HG03066 (cell line): ENCODE data around the gene CCIN.
"Not testable (repeated sequence)": the region's sequence is repeated elsewhere in the genome, so short reads cannot be mapped to it uniquely, and the experiment has no call there.

Experiments
- ATAC-seq: cut with Tn5 transposase; IDR thresholded peaks from one replicate; pipeline ENCODE4 v1.9.1; 2021; ENCODE audit warnings: low read depth; ENCODE audit not compliant: unreplicated experiment

The CCIN gene

GRCh38 chr9:36158122-36158521 lies 11.1 kb upstream of the CCIN start:
- ATAC-seq = no peak

GRCh38 chr9:36158917-36159316 lies 10.3 kb upstream of the CCIN start:
- no peak for ATAC-seq

GRCh38 chr9:36159509-36159908 lies 9.7 kb upstream of the CCIN start:
- not testable (repeated sequence) for ATAC-seq

GRCh38 chr9:36160126-36160525 lies 9.1 kb upstream of the CCIN start:
- ATAC-seq = not testable (repeated sequence)

GRCh38 chr9:36161187-36161586 lies 8.0 kb upstream of the CCIN start:
- no peak for ATAC-seq

- ATAC-seq = no peak
Observed at GRCh38 chr9:36162211-36162738, 6.9 kb upstream of the CCIN start.

GRCh38 chr9:36163049-36163785 lies 6.0 kb upstream of the CCIN start:
- no peak for ATAC-seq

GRCh38 chr9:36163786-36164170 lies 5.4 kb upstream of the CCIN start:
- no peak for ATAC-seq

GRCh38 chr9:36164372-36164771 lies 4.8 kb upstream of the CCIN start:
- no peak for ATAC-seq

GRCh38 chr9:36164989-36165388 lies 4.2 kb upstream of the CCIN start:
- ATAC-seq = no peak

GRCh38 chr9:36165826-36166167 lies 3.4 kb upstream of the CCIN start:
- no peak for ATAC-seq

GRCh38 chr9:36166168-36166927 lies 2.8 kb upstream of the CCIN start:
- ATAC-seq = peak; percentile 66

GRCh38 chr9:36169708-36170107 lies 520 bp downstream of the CCIN start:
- ATAC-seq = no peak

GRCh38 chr9:36170531-36170930 lies 1.3 kb downstream of the CCIN start:
- ATAC-seq = no peak

GRCh38 chr9:36173861-36174260 lies 4.7 kb downstream of the CCIN start:
- ATAC-seq = no peak

GRCh38 chr9:36174271-36174670 lies 5.1 kb downstream of the CCIN start:
- no peak for ATAC-seq

GRCh38 chr9:36174731-36175130 lies 5.5 kb downstream of the CCIN start:
- ATAC-seq = no peak

- not testable (repeated sequence) for ATAC-seq
Observed at GRCh38 chr9:36175209-36175608, 6.0 kb downstream of the CCIN start.

GRCh38 chr9:36176496-36176895 lies 7.3 kb downstream of the CCIN start:
- not testable (repeated sequence) for ATAC-seq

- ATAC-seq = no peak
Observed at GRCh38 chr9:36177571-36177970, 8.4 kb downstream of the CCIN start.

GRCh38 chr9:36180243-36180642 lies 11.1 kb downstream of the CCIN start:
- ATAC-seq = not testable (repeated sequence)

- ATAC-seq = no peak
Observed at GRCh38 chr9:36187414-36187813, 18.2 kb downstream of the CCIN start.
